Stimulated activated naive CD8-positive, alpha-beta T cell treated with anti-CD3 and anti-CD28 coated beads, Interleukin-15, Interleukin-2, amounts not matched to agents 100 U/mL and 50 U/mL, for 24 hours (primary cell): ENCODE data around the gene EFS.
A peak's percentile ranks its signal among the peaks of the same experiment; 100 is the strongest.
"Not testable (repeated sequence)": the region's sequence is repeated elsewhere in the genome, so short reads cannot be mapped to it uniquely, and the experiment has no call there.

Source experiments
- ATAC-seq: fragments of 150-1000 bp; cut with Tn5 transposase; one replicate; pipeline ENCODE4 v1.10.0; 2021
- DNase-seq: peaks from one replicate; pipeline ENCODE4 v3.0.0; 2021

The EFS gene

GRCh38 chr14:23327947-23328744, 36.8 kb downstream of the EFS start:
- ATAC-seq (peak; percentile 67), DNase-seq (peak; percentile 69)

DNA sequence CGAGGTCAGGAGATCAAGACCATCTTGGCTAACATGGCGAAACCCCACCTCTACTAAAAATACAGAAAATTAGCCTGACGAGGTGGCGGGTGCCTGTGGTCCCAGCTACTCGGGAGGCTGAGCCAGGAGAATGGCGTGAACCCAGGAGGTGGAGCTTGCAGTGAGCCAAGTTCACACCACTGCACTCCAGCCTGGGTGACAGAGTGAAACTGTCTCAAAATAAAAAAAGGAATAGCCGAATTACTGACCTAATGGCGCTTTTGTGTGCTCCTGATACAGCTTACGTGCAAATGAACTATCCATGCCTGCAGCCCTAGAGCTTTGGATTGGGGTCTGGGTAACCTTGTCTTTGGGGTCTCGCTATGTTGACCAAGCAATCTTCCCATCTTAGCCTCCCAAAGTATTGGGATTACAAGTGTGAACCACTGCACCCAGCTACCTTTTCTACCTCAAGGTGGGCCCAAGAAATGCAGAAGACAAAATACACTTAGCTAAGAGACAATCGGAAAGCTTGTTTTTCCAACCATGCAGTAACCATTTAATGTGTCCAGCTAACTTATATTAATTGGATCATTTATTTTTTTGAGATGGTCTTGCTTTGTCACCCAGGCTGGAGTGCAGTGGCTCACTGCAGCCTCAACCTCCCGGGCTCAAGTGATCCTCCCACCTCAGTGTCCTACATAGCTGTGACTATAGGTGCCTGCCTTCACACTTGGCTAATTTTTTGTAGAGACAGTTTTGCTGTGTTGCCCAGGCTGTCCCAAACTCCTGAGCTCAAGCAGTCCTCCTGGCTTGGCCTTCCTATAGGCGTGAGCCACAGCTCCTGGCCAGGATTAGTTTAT, 38.3 kb downstream of the EFS start:
- DNase-seq (no peak), ATAC-seq (no peak)

DNA sequence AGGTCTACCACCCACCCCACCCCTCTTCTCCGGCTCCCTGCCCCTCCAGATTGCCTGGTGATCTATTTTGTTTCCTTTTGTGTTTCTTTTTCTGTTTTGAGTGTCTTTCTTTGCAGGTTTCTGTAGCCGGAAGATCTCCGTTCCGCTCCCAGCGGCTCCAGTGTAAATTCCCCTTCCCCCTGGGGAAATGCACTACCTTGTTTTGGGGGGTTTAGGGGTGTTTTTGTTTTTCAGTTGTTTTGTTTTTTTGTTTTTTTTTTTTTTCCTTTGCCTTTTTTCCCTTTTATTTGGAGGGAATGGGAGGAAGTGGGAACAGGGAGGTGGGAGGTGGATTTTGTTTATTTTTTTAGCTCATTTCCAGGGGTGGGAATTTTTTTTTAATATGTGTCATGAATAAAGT, 39.2 kb downstream of the EFS start:
- ATAC-seq, DNase-seq: not testable (repeated sequence)

GRCh38 chr14:23324993-23325392, 40.0 kb downstream of the EFS start:
- no peak for ATAC-seq
- DNase-seq: no peak

GRCh38 chr14:23324455-23324846, 40.5 kb downstream of the EFS start:
- ATAC-seq (no peak), DNase-seq (no peak)

DNA sequence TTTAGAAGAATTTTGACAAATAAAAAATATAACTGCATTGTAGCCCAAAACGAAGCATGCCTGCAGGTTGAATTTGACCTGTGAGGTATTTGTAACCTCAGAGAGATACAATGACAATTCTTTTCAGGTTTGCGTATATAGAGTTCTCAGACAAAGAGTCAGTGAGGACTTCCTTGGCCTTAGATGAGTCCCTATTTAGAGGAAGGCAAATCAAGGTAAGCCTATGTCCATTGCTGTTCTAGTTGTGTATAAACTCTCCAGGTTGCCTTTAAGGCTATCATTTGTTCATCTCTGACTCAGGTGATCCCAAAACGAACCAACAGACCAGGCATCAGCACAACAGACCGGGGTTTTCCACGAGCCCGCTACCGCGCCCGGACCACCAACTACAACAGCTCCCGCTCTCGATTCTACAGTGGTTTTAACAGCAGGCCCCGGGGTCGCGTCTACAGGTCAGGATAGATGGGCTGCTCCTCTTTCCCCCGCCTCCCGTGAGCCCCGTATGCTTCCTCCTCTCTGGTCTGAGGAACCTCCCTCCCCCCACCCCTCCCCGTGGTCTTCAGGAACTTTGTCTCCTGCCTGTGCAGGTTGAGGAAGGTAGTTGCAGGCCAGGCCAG, 41.0 kb downstream of the EFS start:
- ATAC-seq: no peak

DNA sequence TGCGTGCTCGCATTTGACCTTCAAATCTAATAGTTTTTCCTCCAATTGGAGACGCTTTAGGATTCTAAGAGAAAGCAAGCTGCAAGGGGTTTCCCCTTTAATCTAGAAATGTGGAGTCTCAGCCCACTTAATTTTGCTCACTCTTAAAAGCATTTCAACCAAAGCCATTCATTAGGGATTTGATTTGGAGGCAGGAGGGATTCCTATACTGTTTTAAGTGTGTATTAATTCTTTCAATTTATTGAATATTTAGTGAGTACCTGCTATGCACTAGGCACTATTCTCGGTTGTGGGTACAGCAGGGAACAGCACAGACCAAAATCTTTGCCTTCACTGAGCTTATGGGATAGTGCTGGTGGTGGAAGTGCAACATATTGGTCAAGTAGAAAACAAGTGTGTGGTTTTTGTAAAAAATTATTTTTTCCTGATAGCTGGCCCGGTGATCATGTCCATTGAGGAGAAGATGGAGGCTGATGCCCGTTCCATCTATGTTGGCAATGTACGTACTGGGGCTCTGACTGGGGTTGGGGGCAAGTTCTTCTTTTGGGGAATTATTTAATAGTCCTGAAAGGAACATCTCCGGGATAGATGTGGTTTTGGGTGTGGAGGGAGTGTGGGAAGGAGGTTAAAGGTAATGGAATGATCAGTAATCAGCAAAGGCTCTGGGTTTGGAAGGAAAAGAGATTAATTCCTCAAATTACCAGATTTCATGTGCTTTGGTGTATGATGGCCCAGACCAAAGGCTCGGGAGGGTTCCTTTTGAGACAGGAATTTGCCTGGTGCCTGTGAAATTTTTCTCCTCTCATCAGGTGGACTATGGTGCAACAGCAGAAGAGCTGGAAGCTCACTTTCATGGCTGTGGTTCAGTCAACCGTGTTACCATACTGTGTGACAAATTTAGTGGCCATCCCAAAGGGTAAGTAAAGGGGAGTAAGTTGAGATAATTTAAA, 42.1 kb downstream of the EFS start:
- no peak for ATAC-seq
- no peak for DNase-seq

More for the DNA sequence above, 41.0 kb downstream of the EFS start:
- DNase-seq: no peak

GRCh38 chr14:23321572-23322547, 43.1 kb downstream of the EFS start:
- peak; percentile 69 for DNase-seq

GRCh38 chr14:23320584-23321571, 44.1 kb downstream of the EFS start, which contains the start of gene PABPN1:
Gene PABPN1 (plus strand): TSS chr14:23321457. CDS start chr14:23321470, 13 bp downstream.
- DNase-seq: peak; percentile 95
- ATAC-seq: peak; percentile 94

More at GRCh38 chr14:23321572-23322547, 43.1 kb downstream of the EFS start:
- peak; percentile 15 for ATAC-seq

GRCh38 chr14:23319746-23320583, 45.0 kb downstream of the EFS start:
- DNase-seq (no peak), ATAC-seq (no peak)

GRCh38 chr14:23316300-23316699, 48.7 kb downstream of the EFS start:
- ATAC-seq (no peak), DNase-seq (no peak)

DNA sequence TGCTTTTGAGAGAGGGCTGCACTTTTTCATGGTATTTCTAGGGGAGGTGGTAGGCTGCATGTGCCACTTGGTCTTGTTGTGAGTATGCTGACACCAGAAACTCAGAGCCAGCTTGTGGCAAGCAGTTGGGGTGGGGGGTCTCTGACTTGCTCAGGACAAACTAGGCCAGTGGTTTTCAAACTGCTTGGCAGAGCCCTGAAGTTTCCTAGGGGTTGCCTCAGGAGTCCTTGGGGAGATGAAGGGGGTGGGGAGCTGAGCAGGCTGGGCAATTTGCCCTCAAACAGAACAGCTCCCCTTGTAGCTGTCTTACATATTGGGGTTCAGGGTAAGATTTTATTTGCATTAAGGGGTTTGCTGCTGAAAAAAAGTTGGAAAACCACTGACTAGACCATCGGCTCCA, 54.4 kb downstream of the EFS start:
- DNase-seq: no peak
- ATAC-seq: no peak

GRCh38 chr14:23308721-23309445, 56.1 kb downstream of the EFS start:
- DNase-seq: no peak
- ATAC-seq: no peak

DNA sequence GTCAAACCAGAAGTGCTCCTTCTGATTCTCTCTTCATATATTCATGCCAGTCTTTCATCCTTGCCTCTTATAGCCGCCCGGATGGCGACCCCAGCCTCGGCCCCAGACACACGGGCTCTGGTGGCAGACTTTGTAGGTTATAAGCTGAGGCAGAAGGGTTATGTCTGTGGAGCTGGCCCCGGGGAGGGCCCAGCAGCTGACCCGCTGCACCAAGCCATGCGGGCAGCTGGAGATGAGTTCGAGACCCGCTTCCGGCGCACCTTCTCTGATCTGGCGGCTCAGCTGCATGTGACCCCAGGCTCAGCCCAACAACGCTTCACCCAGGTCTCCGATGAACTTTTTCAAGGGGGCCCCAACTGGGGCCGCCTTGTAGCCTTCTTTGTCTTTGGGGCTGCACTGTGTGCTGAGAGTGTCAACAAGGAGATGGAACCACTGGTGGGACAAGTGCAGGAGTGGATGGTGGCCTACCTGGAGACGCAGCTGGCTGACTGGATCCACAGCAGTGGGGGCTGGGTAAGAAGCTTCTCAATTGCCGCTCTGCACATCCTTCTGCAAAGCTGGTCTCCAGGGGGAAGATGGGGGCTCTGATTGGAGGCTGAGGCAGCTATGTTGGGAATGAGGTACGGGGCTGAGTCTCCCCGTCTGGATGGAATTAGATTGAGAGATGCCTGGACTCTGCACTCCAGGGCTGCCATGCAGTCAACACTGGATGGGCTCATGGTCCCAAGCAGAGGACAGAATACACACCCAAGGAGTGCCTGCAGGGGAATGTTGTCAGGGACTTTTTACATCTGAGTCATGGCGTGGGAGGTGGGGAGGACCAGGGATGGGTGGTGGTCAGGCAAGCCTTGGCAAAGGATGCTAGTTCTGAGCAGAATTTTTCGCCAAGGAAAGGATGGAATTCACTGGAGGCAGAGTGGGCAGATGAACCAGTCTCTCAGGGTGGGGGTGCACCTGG, 57.0 kb downstream of the EFS start:
- no peak for ATAC-seq
- DNase-seq: no peak

- DNase-seq: no peak
- ATAC-seq: no peak
Observed at GRCh38 chr14:23307146-23307530, 57.8 kb downstream of the EFS start.
